H1 (cell line): ENCODE data around the gene PHLPP1. TPM values are rescaled to one million over a fixed set of nuclear protein-coding genes. Genes with fewer than 3 reads are reported as not detected.

ENCODE experiments used
- CTCF ChIA-PET: fragments of 300-600 bp; sonication (Branson Sonifier 250); formaldehyde crosslinking; loops from one replicate; lab custom pipeline; 2021; ENCODE audit not compliant: partially characterized antibody; lab: Charles Lee
- POLR2A ChIA-PET: fragments of 300-600 bp; sonication (Branson Sonifier 250); formaldehyde crosslinking; loops from one replicate; lab custom pipeline; 2021; ENCODE audit warnings: inconsistent platforms; ENCODE audit not compliant: partially characterized antibody; lab: Charles Lee
- DNase-seq, 2 experiments: peaks; one replicate each; pipeline versions ENCODE4 v3.0.0 to v3.0.0-alpha.2; 2010 to 2022; ENCODE audit warnings: low spot score in 2 of 2, low read depth in 1 of 2, mixed read lengths in 1 of 2
- FAIRE-seq: peaks from 2 replicates; lab custom pipeline; 2011; peaks lifted over from hg19 to GRCh38; lab: Jason Lieb, UNC
- H2AFZ ChIP-seq: 2 replicates; pipeline ENCODE4 v1.8.1; 2012; ENCODE audit warnings: low read length, inconsistent platforms
- H2AK5ac ChIP-seq: 2 replicates; pipeline ENCODE4 v1.6.1; 2013; ENCODE audit warnings: low read depth, low read length
- H2BK120ac ChIP-seq: replicated peaks from 2 replicates; pipeline ENCODE3; 2013; ENCODE audit warnings: low read depth, low read length, inconsistent platforms
- H2BK12ac ChIP-seq: 2 replicates; pipeline ENCODE4 v1.6.1; 2013; ENCODE audit warnings: low read depth, low read length
- H2BK15ac ChIP-seq: 2 replicates; pipeline ENCODE4 v1.6.1; 2013; ENCODE audit warnings: low read length
- H2BK20ac ChIP-seq: 2 replicates; pipeline ENCODE4 v1.6.1; 2013; ENCODE audit warnings: low read length
- H2BK5ac ChIP-seq: 2 replicates; pipeline ENCODE4 v1.6.1; 2013; ENCODE audit warnings: low read depth, low read length
- H3K14ac ChIP-seq: 2 replicates; pipeline ENCODE4 v1.6.1; 2013; ENCODE audit warnings: inconsistent platforms; ENCODE audit not compliant: insufficient read length
- H3K18ac ChIP-seq: 2 replicates; pipeline ENCODE4 v1.6.1; 2013; ENCODE audit warnings: low read length; ENCODE audit errors: extremely low read depth
- H3K23ac ChIP-seq: 2 replicates; pipeline ENCODE4 v1.6.1; 2013; ENCODE audit warnings: inconsistent platforms; ENCODE audit not compliant: insufficient read length
- H3K23me2 ChIP-seq: 2 replicates; pipeline ENCODE4 v1.6.1; 2013; ENCODE audit warnings: low read depth, low read length
- H3K27ac ChIP-seq: 2 replicates; pipeline ENCODE4 v1.6.1; 2011; ENCODE audit warnings: low read depth, low read length, inconsistent platforms
- H3K27me3 ChIP-seq, 4 experiments: replicated peaks in 1 of 4; 1 replicate in 1 of 4; 2 replicates in 3 of 4; pipeline versions ENCODE4 v1.6.1 to v1.8.1; 2011 to 2013; ENCODE audit warnings: low read length in 3 of 4, mild to moderate bottlenecking in 3 of 4, inconsistent platforms in 2 of 4, mixed read lengths in 2 of 4, moderate library complexity in 1 of 4; ENCODE audit not compliant: control insufficient read depth in 3 of 4, insufficient read depth in 3 of 4; ENCODE audit errors: extremely low read depth in 1 of 4
- H3K36me3 ChIP-seq, 4 experiments: 2 replicates each; pipeline versions ENCODE4 v1.6.1 to v1.8.1; 2011 to 2013; ENCODE audit warnings: mild to moderate bottlenecking in 4 of 4, low read length in 3 of 4, moderate library complexity in 2 of 4, control low read depth in 1 of 4, inconsistent platforms in 1 of 4; ENCODE audit not compliant: insufficient read depth in 4 of 4, control insufficient read depth in 2 of 4
- H3K4ac ChIP-seq: replicated peaks from 2 replicates; pipeline ENCODE3; 2013; ENCODE audit warnings: low read length, low read depth, mixed read lengths, inconsistent platforms; ENCODE audit not compliant: insufficient read length
- H3K4me1 ChIP-seq, 4 experiments: replicated peaks in 1 of 4; 1 replicate in 1 of 4; 2 replicates in 3 of 4; pipeline versions ENCODE4 v1.6.1 to v1.8.1; 2011 to 2013; ENCODE audit warnings: low read length in 3 of 4, inconsistent platforms in 2 of 4, mixed read lengths in 1 of 4; ENCODE audit not compliant: insufficient read depth in 4 of 4, control insufficient read depth in 3 of 4
- H3K4me2 ChIP-seq, 2 experiments: 2 replicates each; pipeline versions ENCODE4 v1.6.1 to v1.8.1; 2011 to 2013; ENCODE audit warnings: low read depth in 2 of 2, low read length in 2 of 2, control low read depth in 1 of 2, inconsistent platforms in 1 of 2, mild to moderate bottlenecking in 1 of 2; ENCODE audit not compliant: insufficient read depth in 1 of 2
- H3K4me3 ChIP-seq, 4 experiments: fragments of 200-600, 300-600 bp in 1 of 4; sonication (generic), shearing (Covaris generic), sonication (Bioruptor Twin) in 1 of 4; 2 replicates each; pipeline versions ENCODE4 v1.5.1 to v1.8.1; 2011 to 2016; ENCODE audit warnings: low read length in 4 of 4, low read depth in 3 of 4, control low read depth in 2 of 4, inconsistent platforms in 2 of 4, mild to moderate bottlenecking in 2 of 4, mixed read lengths in 1 of 4, moderate library complexity in 1 of 4; ENCODE audit not compliant: insufficient read depth in 2 of 4; ENCODE audit errors: extremely low read depth in 1 of 4
- H3K56ac ChIP-seq: replicated peaks from 2 replicates; pipeline ENCODE3; 2013; ENCODE audit warnings: low read depth, mild to moderate bottlenecking, mixed read lengths, low read length, inconsistent platforms; ENCODE audit not compliant: insufficient read length
- H3K79me1 ChIP-seq: 2 replicates; pipeline ENCODE4 v1.6.1; 2013; ENCODE audit warnings: low read depth, low read length, control low read depth
- H3K79me2 ChIP-seq, 2 experiments: 2 replicates each; pipeline versions ENCODE4 v1.6.1 to v1.8.1; 2012 to 2013; ENCODE audit warnings: low read length in 2 of 2, mild to moderate bottlenecking in 2 of 2, inconsistent platforms in 1 of 2; ENCODE audit not compliant: insufficient read depth in 2 of 2, control insufficient read depth in 1 of 2
- H3K9ac ChIP-seq, 4 experiments: replicated peaks in 1 of 4; 1 replicate in 1 of 4; 2 replicates in 3 of 4; pipeline versions ENCODE4 v1.6.1 to v1.8.1; 2011 to 2013; ENCODE audit warnings: low read depth in 3 of 4, low read length in 3 of 4, control low read depth in 2 of 4, mild to moderate bottlenecking in 2 of 4, moderate library complexity in 2 of 4, inconsistent platforms in 1 of 4; ENCODE audit errors: extremely low read depth in 1 of 4
- H3K9me3 ChIP-seq, 2 experiments: 2 replicates each; pipeline versions ENCODE4 v1.6.1 to v1.8.1; 2012 to 2013; ENCODE audit warnings: mild to moderate bottlenecking in 2 of 2, moderate library complexity in 2 of 2, control low read depth in 1 of 2, inconsistent platforms in 1 of 2, low read depth in 1 of 2, low read length in 1 of 2, mixed read lengths in 1 of 2; ENCODE audit not compliant: insufficient read depth in 2 of 2
- H4K20me1 ChIP-seq, 2 experiments: replicated peaks in 1 of 2; 2 replicates each; pipeline versions ENCODE3 to v1.8.1; 2011 to 2013; ENCODE audit warnings: inconsistent platforms in 2 of 2, low read length in 2 of 2, mild to moderate bottlenecking in 1 of 2; ENCODE audit not compliant: insufficient read depth in 2 of 2, control insufficient read depth in 1 of 2
- H4K5ac ChIP-seq: 2 replicates; pipeline ENCODE4 v1.6.1; 2013; ENCODE audit warnings: low read length, low read depth, mixed read lengths, inconsistent platforms; ENCODE audit not compliant: insufficient read length
- H4K8ac ChIP-seq: 2 replicates; pipeline ENCODE4 v1.8.0; 2013; ENCODE audit warnings: mild to moderate bottlenecking, moderate library complexity, low read length, inconsistent platforms; ENCODE audit not compliant: insufficient read depth; ENCODE audit errors: extremely low read depth
- H4K91ac ChIP-seq: replicated peaks from 2 replicates; pipeline ENCODE3; 2013; ENCODE audit warnings: low read length, mixed read lengths, inconsistent platforms; ENCODE audit not compliant: insufficient read length
- CHD1 ChIP-seq: IDR thresholded peaks from 2 replicates; pipeline ENCODE4 v1.6.1; 2012; ENCODE audit warnings: low read depth, low read length, improper control_type of control experiment
- CHD2 ChIP-seq: IDR thresholded peaks from 2 replicates; pipeline ENCODE4 v1.6.1; 2012; ENCODE audit warnings: low read length, improper control_type of control experiment
- CTBP2 ChIP-seq: IDR thresholded peaks from 2 replicates; pipeline ENCODE4 v1.7.0; 2011; ENCODE audit warnings: borderline replicate concordance, mild to moderate bottlenecking, moderate library complexity, mixed read lengths, low read length; ENCODE audit not compliant: insufficient read depth, insufficient read length
- FOSL1 ChIP-seq: IDR thresholded peaks from 2 replicates; pipeline ENCODE4 v1.6.1; 2011; ENCODE audit warnings: mild to moderate bottlenecking, low read depth, low read length, moderate library complexity; ENCODE audit not compliant: insufficient read depth
- HDAC2 ChIP-seq, 2 experiments: fragments of 300-600 bp in 1 of 2; sonication (generic) in 1 of 2; IDR thresholded peaks; 2 replicates each; pipeline ENCODE4 v1.6.1; 2011 to 2012; ENCODE audit warnings: low read depth in 2 of 2, low read length in 2 of 2, mild to moderate bottlenecking in 2 of 2, moderate library complexity in 2 of 2, borderline replicate concordance in 1 of 2, inconsistent platforms in 1 of 2
- KDM5A ChIP-seq: fragments of 200-600 bp; IDR thresholded peaks from 2 replicates; pipeline ENCODE4 v1.7.1; 2012; ENCODE audit warnings: mild to moderate bottlenecking, low read length, inconsistent platforms, mixed read lengths
- NRF1 ChIP-seq: IDR thresholded peaks from 2 replicates; pipeline ENCODE4 v1.6.1; 2011; ENCODE audit warnings: mild to moderate bottlenecking, low read depth, low read length, improper control_type of control experiment
- RAD21 ChIP-seq, 2 experiments: IDR thresholded peaks in 1 of 2; conservative IDR thresholded peaks in 1 of 2; 2 replicates each; pipeline ENCODE4 v1.6.1; 2011; ENCODE audit warnings: low read depth in 2 of 2, low read length in 2 of 2, improper control_type of control experiment in 1 of 2, inconsistent platforms in 1 of 2, mild to moderate bottlenecking in 1 of 2, moderate library complexity in 1 of 2
- RXRA ChIP-seq: IDR thresholded peaks from 2 replicates; pipeline ENCODE4 v1.6.1; 2011; ENCODE audit warnings: low read depth, mild to moderate bottlenecking, low read length, moderate library complexity; ENCODE audit not compliant: insufficient read depth
- SP2 ChIP-seq: IDR thresholded peaks from 2 replicates; pipeline ENCODE4 v1.6.1; 2012; ENCODE audit warnings: mild to moderate bottlenecking, low read length, inconsistent platforms
- SUZ12 ChIP-seq: fragments of 200-600 bp; sonication (generic); IDR thresholded peaks from 2 replicates; pipeline ENCODE4 v1.6.1; 2012; ENCODE audit warnings: mild to moderate bottlenecking, inconsistent platforms, low read length, moderate library complexity, mixed read lengths
- TAF7 ChIP-seq: optimal IDR thresholded peaks from 2 replicates; pipeline ENCODE3; 2011; ENCODE audit warnings: low read depth, mild to moderate bottlenecking, inconsistent platforms, low read length, moderate library complexity, borderline replicate concordance
- TBP ChIP-seq: IDR thresholded peaks from 2 replicates; pipeline ENCODE4 v1.6.1; 2011; ENCODE audit warnings: low read depth, low read length, improper control_type of control experiment
- TCF12 ChIP-seq: IDR thresholded peaks from 2 replicates; pipeline ENCODE4 v1.6.1; 2011; ENCODE audit warnings: low read depth, mild to moderate bottlenecking, low read length
- ZNF274 ChIP-seq: IDR thresholded peaks from 2 replicates; pipeline ENCODE4 v1.7.0; 2012; ENCODE audit warnings: low read length, borderline replicate concordance; ENCODE audit errors: extremely low read depth
- WGBS, 2 experiments: shearing (Covaris generic) in 1 of 2; methylation state at CpG; one replicate each; pipeline versions ENCODE4 v1.1.6 to v1.1.7; 2013 to 2015; ENCODE audit warnings: low lambda C conversion rate in 2 of 2, mixed read lengths in 2 of 2, inconsistent platforms in 1 of 2, low coverage in 1 of 2, missing lambda C conversion rate in 1 of 2; ENCODE audit not compliant: insufficient replicate concordance in 2 of 2, insufficient coverage in 1 of 2, insufficient read length in 1 of 2; ENCODE audit errors: extremely low coverage in 1 of 2, missing lambda C conversion rate in 1 of 2; 5-methylcytosine and 5-hydroxymethylcytosine counted together
- polyA plus RNA-seq, 7 experiments: library from polyadenylated mRNA; depleted of rRNA in 3 of 7; stranded (reverse) in 5 of 7; unstranded in 2 of 7; fragments of >200 nt in 5 of 7; fragments of 200-250 nt in 2 of 7; gene quantifications; 1 replicate in 5 of 7; 2 replicates in 1 of 7; 4 replicates in 1 of 7; pipeline versions ENCODE4 v1.2.1 to v1.2.3, GENCODE V29; 2011 to 2013; ENCODE audit warnings: missing spikeins in 2 of 7, mixed read lengths in 2 of 7
- total RNA-seq: library from RNA; stranded (reverse); fragmentation: NEBNext Ultra II Directional; extraction: Animal tissue kit (Norgen Biotek cat#: 25700); gene quantifications from 2 replicates; pipeline ENCODE4 v1.2.1, GENCODE V29; 2021

The PHLPP1 gene
- total and polyA plus RNA-seq, 2 of the 8 experiments (the other 6 are each of a cell fraction or from before 2014, with no cell fraction given) = 28.0 to 66.3 TPM

DNA sequence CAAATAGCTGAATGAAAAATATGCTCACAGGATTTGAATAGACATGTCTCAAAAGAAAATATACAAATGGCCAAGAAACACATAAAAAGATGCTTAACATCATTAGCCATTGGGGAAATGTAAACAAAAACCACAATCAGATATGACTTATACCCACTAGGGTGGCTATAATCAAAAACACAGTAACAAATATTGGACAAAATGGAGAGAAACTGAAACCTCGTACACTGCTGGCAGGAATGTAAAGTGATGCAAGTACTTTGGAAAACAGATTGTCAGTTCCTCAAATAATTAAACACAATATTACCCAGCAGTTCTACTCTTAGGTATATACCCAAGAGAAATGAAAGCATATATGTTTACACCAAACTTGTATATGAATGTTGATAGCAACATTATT is 213.0 kb downstream of the PHLPP1 start:
- peaks cover 0 to 3% (median 1%) of the 10 kb centered on the region in 4 experiments; a peak in 4 of 8 replicates for H3K36me3 ChIP-seq
- H3K27ac ChIP-seq = no peak overlapping the region
- H2BK5ac ChIP-seq = no peak overlapping the region
- DNase-seq = no peak
- H2BK15ac ChIP-seq = no peak overlapping the region
- H4K20me1 ChIP-seq = no peaks in the 10 kb centered on the region
- H3K79me2 ChIP-seq = no peaks in the 10 kb centered on the region
- no peaks in the 10 kb centered on the region for H3K23me2 ChIP-seq
- POLR2A ChIA-PET = no interaction called here
- no peak overlapping the region for H3K14ac ChIP-seq
- H2AK5ac ChIP-seq = no peak overlapping the region
- H2BK12ac ChIP-seq = no peak overlapping the region
- H3K4me3 ChIP-seq = no peak overlapping the region
- H3K4me1 ChIP-seq = no peaks in the 10 kb centered on the region
- no peak overlapping the region for H2BK120ac ChIP-seq
- H2BK20ac ChIP-seq = no peak overlapping the region
- H3K23ac ChIP-seq = no peak overlapping the region
- 0 out of 4 replicates have a peak, but pooled peaks cover 0 to 3% of the 10 kb centered on the region in 2 experiments for H3K9me3 ChIP-seq
- CTCF ChIA-PET = no interaction called here
- H3K79me1 ChIP-seq = no peaks in the 10 kb centered on the region
- no peak overlapping the region for H4K91ac ChIP-seq
- no peak for FAIRE-seq
- no peak overlapping the region for H3K4ac ChIP-seq
- WGBS, 2 experiments = 96% methylated on average over 1 of the region's 1 CpG; no CpG with 5 or more reads in 1 of the 2 experiments
- no peaks in the 10 kb centered on the region for H3K27me3 ChIP-seq
- H3K18ac ChIP-seq = no peak overlapping the region
- H4K5ac ChIP-seq = no peak overlapping the region
- no peak overlapping the region for H2AFZ ChIP-seq
- no peak overlapping the region for H3K56ac ChIP-seq
- no peak overlapping the region for H3K9ac ChIP-seq
- no peak overlapping the region for H3K4me2 ChIP-seq
- H4K8ac ChIP-seq = no peak overlapping the region
- TF ChIP-seq TBP = no peak
- no peak for TF ChIP-seq KDM5A
- TF ChIP-seq TAF7 = no peak
- no peak for TF ChIP-seq TCF12
- TF ChIP-seq NRF1 = no peak
- no peak for TF ChIP-seq RAD21 (IDR thresholded peaks at IDR 0.05 in 1 of 2, conservative IDR thresholded peaks at IDR 0.05 in 1 of 2; ENCODE audit: low read depth in 2 of 2, low read length in 2 of 2)
- TF ChIP-seq FOSL1 = no peak
- TF ChIP-seq CTBP2 = no peak
- no peak for TF ChIP-seq SUZ12
- TF ChIP-seq SP2 = no peak
- TF ChIP-seq CHD1 = no peak
- no peak for TF ChIP-seq HDAC2 (IDR thresholded peaks at IDR 0.05; ENCODE audit: borderline replicate concordance in 1 of 2, low read depth in 2 of 2, low read length in 2 of 2)
- TF ChIP-seq ZNF274 = no peak
- TF ChIP-seq CHD2 = no peak
- no peak for TF ChIP-seq RXRA
